ENCODE data around the gene CACNG4.

CACNG4 gene

GRCh38 chr17:67016039-67016762 is 51.7 kb downstream of the CACNG4 start:
- no peaks in the 10 kb centered on the region for H3K27me3 Mint-ChIP-seq
- no peaks in the 10 kb centered on the region for H3K9me3 Mint-ChIP-seq
- H3K4me1 Mint-ChIP-seq (ENCODE audit: low read depth), result no peaks in the 10 kb centered on the region
- H3K36me3 Mint-ChIP-seq (ENCODE audit: low read depth), result no peaks in the 10 kb centered on the region
- no peak overlapping the region for H3K4me3 Mint-ChIP-seq
- no peak overlapping the region for H3K27ac Mint-ChIP-seq
- intact Hi-C loops (cut with micrococcal nuclease), result no loop called here

GRCh38 chr17:67017910-67018309 is 53.4 kb downstream of the CACNG4 start:
- no peak overlapping the region for H3K27ac Mint-ChIP-seq
- H3K27me3 Mint-ChIP-seq, result no peaks in the 10 kb centered on the region
- intact Hi-C loops (cut with micrococcal nuclease), result no loop called here
- no peaks in the 10 kb centered on the region for H3K9me3 Mint-ChIP-seq
- no peaks in the 10 kb centered on the region for H3K4me1 Mint-ChIP-seq (ENCODE audit: low read depth)
- H3K36me3 Mint-ChIP-seq (ENCODE audit: low read depth), result no peaks in the 10 kb centered on the region
- no peak overlapping the region for H3K4me3 Mint-ChIP-seq

GRCh38 chr17:67018471-67019434 is 54.2 kb downstream of the CACNG4 start:
- H3K4me1 Mint-ChIP-seq (ENCODE audit: low read depth), result no peaks in the 10 kb centered on the region
- no peak overlapping the region for H3K27ac Mint-ChIP-seq
- H3K4me3 Mint-ChIP-seq, result no peak overlapping the region
- intact Hi-C loops (cut with micrococcal nuclease), result no loop called here
- no peaks in the 10 kb centered on the region for H3K36me3 Mint-ChIP-seq (ENCODE audit: low read depth)
- no peaks in the 10 kb centered on the region for H3K9me3 Mint-ChIP-seq
- no peaks in the 10 kb centered on the region for H3K27me3 Mint-ChIP-seq

- Mint-ChIP-seq H3K27me3 (no peaks in the 10 kb centered on the region), H3K4me3 (no peak overlapping the region), H3K27ac (no peak overlapping the region), H3K4me1 (ENCODE audit: low read depth) (no peaks in the 10 kb centered on the region), H3K36me3 (ENCODE audit: low read depth) (no peaks in the 10 kb centered on the region), H3K9me3 (no peaks in the 10 kb centered on the region)
- intact Hi-C loops (cut with micrococcal nuclease), result no loop called here
These were observed 55.3 kb downstream of the CACNG4 start for GRCh38 chr17:67019809-67020208.

- Mint-ChIP-seq H3K9me3 (no peaks in the 10 kb centered on the region), H3K4me1 (ENCODE audit: low read depth) (no peaks in the 10 kb centered on the region), H3K4me3 (no peak overlapping the region), H3K27ac (no peak overlapping the region), H3K27me3 (no peaks in the 10 kb centered on the region), H3K36me3 (ENCODE audit: low read depth) (no peaks in the 10 kb centered on the region)
- intact Hi-C loops (cut with micrococcal nuclease), result no loop called here
These were observed 55.8 kb downstream of the CACNG4 start for GRCh38 chr17:67020293-67020766.

- Mint-ChIP-seq H3K4me3 (no peak overlapping the region), H3K9me3 (no peaks in the 10 kb centered on the region), H3K27me3 (no peaks in the 10 kb centered on the region), H3K36me3 (ENCODE audit: low read depth) (no peaks in the 10 kb centered on the region), H3K27ac (no peak overlapping the region), H3K4me1 (ENCODE audit: low read depth) (no peaks in the 10 kb centered on the region)
- intact Hi-C loops (cut with micrococcal nuclease), result no loop called here
These were observed 56.7 kb downstream of the CACNG4 start for GRCh38 chr17:67021196-67021595.

GRCh38 chr17:67021743-67022450 is 57.4 kb downstream of the CACNG4 start:
- Mint-ChIP-seq H3K4me3 (no peak overlapping the region), H3K4me1 (ENCODE audit: low read depth) (no peaks in the 10 kb centered on the region), H3K36me3 (ENCODE audit: low read depth) (no peaks in the 10 kb centered on the region), H3K27me3 (no peaks in the 10 kb centered on the region), H3K9me3 (no peaks in the 10 kb centered on the region), H3K27ac (no peak overlapping the region)
- intact Hi-C loops (cut with micrococcal nuclease), result no loop called here

- Mint-ChIP-seq H3K9me3 (no peaks in the 10 kb centered on the region), H3K36me3 (ENCODE audit: low read depth) (no peaks in the 10 kb centered on the region), H3K27me3 (no peaks in the 10 kb centered on the region), H3K4me3 (no peak overlapping the region), H3K4me1 (ENCODE audit: low read depth) (no peaks in the 10 kb centered on the region), H3K27ac (no peak overlapping the region)
- intact Hi-C loops (cut with micrococcal nuclease), result no loop called here
These were observed 57.9 kb downstream of the CACNG4 start for GRCh38 chr17:67022451-67022810.

GRCh38 chr17:67024736-67025135 is 60.2 kb downstream of the CACNG4 start:
- H3K36me3 Mint-ChIP-seq (ENCODE audit: low read depth), result no peaks in the 10 kb centered on the region
- H3K27ac Mint-ChIP-seq, result no peak overlapping the region
- intact Hi-C loops (cut with micrococcal nuclease), result no loop called here
- H3K4me3 Mint-ChIP-seq, result no peak overlapping the region
- no peaks in the 10 kb centered on the region for H3K9me3 Mint-ChIP-seq
- no peaks in the 10 kb centered on the region for H3K4me1 Mint-ChIP-seq (ENCODE audit: low read depth)
- no peaks in the 10 kb centered on the region for H3K27me3 Mint-ChIP-seq

- intact Hi-C loops (cut with micrococcal nuclease), result no loop called here
- Mint-ChIP-seq H3K27me3 (no peaks in the 10 kb centered on the region), H3K36me3 (ENCODE audit: low read depth) (no peaks in the 10 kb centered on the region), H3K4me1 (ENCODE audit: low read depth) (no peaks in the 10 kb centered on the region), H3K4me3 (no peak overlapping the region), H3K27ac (no peak overlapping the region), H3K9me3 (no peaks in the 10 kb centered on the region)
These were observed 60.8 kb downstream of the CACNG4 start for GRCh38 chr17:67025216-67025792.

GRCh38 chr17:67026341-67026740 is 61.8 kb downstream of the CACNG4 start:
- Mint-ChIP-seq H3K9me3 (no peaks in the 10 kb centered on the region), H3K4me1 (ENCODE audit: low read depth) (no peaks in the 10 kb centered on the region), H3K27me3 (no peaks in the 10 kb centered on the region), H3K4me3 (no peak overlapping the region), H3K36me3 (ENCODE audit: low read depth) (no peaks in the 10 kb centered on the region), H3K27ac (no peak overlapping the region)
- intact Hi-C loops (cut with micrococcal nuclease), result no loop called here

- intact Hi-C loops (cut with micrococcal nuclease), result no loop called here
- no peaks in the 10 kb centered on the region for H3K36me3 Mint-ChIP-seq (ENCODE audit: low read depth)
- H3K4me3 Mint-ChIP-seq, result no peak overlapping the region
- H3K27ac Mint-ChIP-seq, result no peak overlapping the region
- no peaks in the 10 kb centered on the region for H3K27me3 Mint-ChIP-seq
- no peaks in the 10 kb centered on the region for H3K9me3 Mint-ChIP-seq
- no peaks in the 10 kb centered on the region for H3K4me1 Mint-ChIP-seq (ENCODE audit: low read depth)
These were observed 62.6 kb downstream of the CACNG4 start for GRCh38 chr17:67027031-67027628.

- Mint-ChIP-seq H3K9me3 (no peaks in the 10 kb centered on the region), H3K27ac (no peak overlapping the region), H3K4me3 (no peak overlapping the region), H3K4me1 (ENCODE audit: low read depth) (no peaks in the 10 kb centered on the region), H3K36me3 (ENCODE audit: low read depth) (no peaks in the 10 kb centered on the region), H3K27me3 (no peaks in the 10 kb centered on the region)
- intact Hi-C loops (cut with micrococcal nuclease), result no loop called here
These were observed 66.1 kb downstream of the CACNG4 start for GRCh38 chr17:67030641-67031040.

Data from dendritic cell treated with granulocyte-macrophage colony-stimulating factor and Interleukin-4, amounts not matched to agents 40 ng/mL and 50 ng/mL, for 4 days (primary cell).